HEK293T (cell line): ENCODE results near the gene PSKH1.

ENCODE experiments used
- CTCF ChIA-PET: fragments of 350-600 bp; formaldehyde crosslinking; extraction: SDS; loops from one replicate; lab custom pipeline; 2021; ENCODE audit warnings: antibody characterized with exemption, inconsistent platforms; lab: Yijun Ruan, JAX
- POLR2A ChIA-PET: fragments of 350-600 bp; formaldehyde crosslinking; extraction: SDS; loops from one replicate; lab custom pipeline; 2020; ENCODE audit warnings: antibody characterized with exemption, inconsistent platforms; lab: Yijun Ruan, JAX
- DNase-seq: peaks from one replicate; pipeline ENCODE4 v3.0.0; 2012; ENCODE audit warnings: mixed read lengths; ENCODE audit errors: extremely low spot score
- ARNT ChIP-seq: fragments of 450-650 bp; IDR thresholded peaks from 2 replicates; pipeline ENCODE4 v1.6.1; 2017; ENCODE audit warnings: mild to moderate bottlenecking
- BHLHE40 ChIP-seq: fragments of 450-650 bp; IDR thresholded peaks from 2 replicates; pipeline ENCODE4 v1.6.1; 2016; ENCODE audit warnings: mild to moderate bottlenecking, moderate library complexity, borderline replicate concordance
- CTBP1 ChIP-seq: fragments of 450-650 bp; IDR thresholded peaks from 2 replicates; pipeline ENCODE4 v1.6.1; 2016; ENCODE audit warnings: borderline replicate concordance
- ELF4 ChIP-seq: fragments of 450-650 bp; IDR thresholded peaks from 2 replicates; pipeline ENCODE4 v1.6.1; 2017; ENCODE audit warnings: antibody characterized with exemption
- FOXA1 ChIP-seq: fragments of 450-650 bp; IDR thresholded peaks from 2 replicates; pipeline ENCODE4 v1.6.1; 2016; ENCODE audit warnings: mild to moderate bottlenecking
- FOXK2 ChIP-seq: fragments of 450-650 bp; IDR thresholded peaks from 2 replicates; pipeline ENCODE4 v1.6.1; 2016; ENCODE audit warnings: mild to moderate bottlenecking
- FOXM1 ChIP-seq: fragments of 450-650 bp; IDR thresholded peaks from 2 replicates; pipeline ENCODE4 v1.6.1; 2017; ENCODE audit warnings: mild to moderate bottlenecking, borderline replicate concordance
- HDGF ChIP-seq: fragments of 450-650 bp; IDR thresholded peaks from 2 replicates; pipeline ENCODE4 v1.6.1; 2017; ENCODE audit warnings: antibody characterized with exemption, borderline replicate concordance
- L3MBTL2 ChIP-seq: fragments of 450-650 bp; conservative IDR thresholded peaks from 2 replicates; pipeline ENCODE4 v1.6.1; 2016; ENCODE audit warnings: mild to moderate bottlenecking
- LEF1 ChIP-seq: fragments of 450-650 bp; IDR thresholded peaks from 2 replicates; pipeline ENCODE4 v1.6.1; 2017; ENCODE audit warnings: mild to moderate bottlenecking, borderline replicate concordance
- NFRKB ChIP-seq: fragments of 450-650 bp; IDR thresholded peaks from 2 replicates; pipeline ENCODE4 v1.6.1; 2016; ENCODE audit warnings: mild to moderate bottlenecking, moderate library complexity
- SP1 ChIP-seq: fragments of 450-650 bp; IDR thresholded peaks from 2 replicates; pipeline ENCODE4 v1.6.1; 2017
- SUZ12 ChIP-seq: fragments of 450-650 bp; IDR thresholded peaks from 2 replicates; pipeline ENCODE4 v1.6.1; 2016; ENCODE audit warnings: mild to moderate bottlenecking
- TARDBP ChIP-seq: fragments of 450-650 bp; IDR thresholded peaks from 2 replicates; pipeline ENCODE4 v1.6.1; 2016
- ZNF384 ChIP-seq: fragments of 450-650 bp; IDR thresholded peaks from 2 replicates; pipeline ENCODE4 v1.6.1; 2016
- TF ChIP-seq, protein P1 (sequence below): fragments of 450-650 bp; IDR thresholded peaks from 2 replicates; pipeline ENCODE4 v1.6.1; 2016

PSKH1 gene

DNA sequence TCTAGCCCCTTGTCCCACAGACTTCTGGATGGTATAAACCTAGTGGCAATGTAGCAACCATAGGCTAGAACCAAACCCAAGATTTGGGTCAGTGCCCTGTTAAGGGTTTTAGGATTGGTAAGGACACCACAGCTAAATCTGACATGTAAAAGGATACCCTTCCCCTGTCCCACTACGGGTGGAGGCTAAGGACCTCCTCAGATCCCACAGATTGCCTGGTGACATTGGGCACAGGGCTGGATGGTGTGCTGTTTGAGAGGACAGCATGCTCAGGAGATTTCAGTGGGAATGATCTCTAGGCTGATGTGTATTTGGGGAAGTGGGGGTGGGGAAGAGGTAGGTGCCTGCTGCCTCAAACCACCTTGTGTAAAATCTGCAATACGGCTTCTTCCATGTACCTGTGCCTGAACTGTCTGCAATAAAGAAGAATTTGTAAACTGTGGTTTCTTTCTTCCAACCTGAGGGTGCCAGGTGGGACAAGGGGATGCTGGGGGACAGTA is 20.9 kb upstream of the PSKH1 start:
- no peak for DNase-seq
- ChIA-PET POLR2A (interaction anchor here (0.6 to 1.2 kb wide), 3 partner anchors 26 to 387 kb away, joined by 3 to 4 read pairs (median 4); no protein-coding TSS in a partner anchor), CTCF (no interaction called here)
- TF ChIP-seq ZNF384 (no peak), FOXK2 (no peak), ELF4 (no peak), L3MBTL2 (no peak), HDGF (no peak), BHLHE40 (no peak), SP1 (no peak), SUZ12 (no peak), FOXM1 (no peak), TARDBP (no peak), ARNT (no peak), FOXA1 (no peak), NFRKB (no peak), LEF1 (no peak)
- TF ChIP-seq, protein P1, sequence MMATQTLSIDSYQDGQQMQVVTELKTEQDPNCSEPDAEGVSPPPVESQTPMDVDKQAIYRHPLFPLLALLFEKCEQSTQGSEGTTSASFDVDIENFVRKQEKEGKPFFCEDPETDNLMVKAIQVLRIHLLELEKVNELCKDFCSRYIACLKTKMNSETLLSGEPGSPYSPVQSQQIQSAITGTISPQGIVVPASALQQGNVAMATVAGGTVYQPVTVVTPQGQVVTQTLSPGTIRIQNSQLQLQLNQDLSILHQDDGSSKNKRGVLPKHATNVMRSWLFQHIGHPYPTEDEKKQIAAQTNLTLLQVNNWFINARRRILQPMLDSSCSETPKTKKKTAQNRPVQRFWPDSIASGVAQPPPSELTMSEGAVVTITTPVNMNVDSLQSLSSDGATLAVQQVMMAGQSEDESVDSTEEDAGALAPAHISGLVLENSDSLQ = no peak

DNA sequence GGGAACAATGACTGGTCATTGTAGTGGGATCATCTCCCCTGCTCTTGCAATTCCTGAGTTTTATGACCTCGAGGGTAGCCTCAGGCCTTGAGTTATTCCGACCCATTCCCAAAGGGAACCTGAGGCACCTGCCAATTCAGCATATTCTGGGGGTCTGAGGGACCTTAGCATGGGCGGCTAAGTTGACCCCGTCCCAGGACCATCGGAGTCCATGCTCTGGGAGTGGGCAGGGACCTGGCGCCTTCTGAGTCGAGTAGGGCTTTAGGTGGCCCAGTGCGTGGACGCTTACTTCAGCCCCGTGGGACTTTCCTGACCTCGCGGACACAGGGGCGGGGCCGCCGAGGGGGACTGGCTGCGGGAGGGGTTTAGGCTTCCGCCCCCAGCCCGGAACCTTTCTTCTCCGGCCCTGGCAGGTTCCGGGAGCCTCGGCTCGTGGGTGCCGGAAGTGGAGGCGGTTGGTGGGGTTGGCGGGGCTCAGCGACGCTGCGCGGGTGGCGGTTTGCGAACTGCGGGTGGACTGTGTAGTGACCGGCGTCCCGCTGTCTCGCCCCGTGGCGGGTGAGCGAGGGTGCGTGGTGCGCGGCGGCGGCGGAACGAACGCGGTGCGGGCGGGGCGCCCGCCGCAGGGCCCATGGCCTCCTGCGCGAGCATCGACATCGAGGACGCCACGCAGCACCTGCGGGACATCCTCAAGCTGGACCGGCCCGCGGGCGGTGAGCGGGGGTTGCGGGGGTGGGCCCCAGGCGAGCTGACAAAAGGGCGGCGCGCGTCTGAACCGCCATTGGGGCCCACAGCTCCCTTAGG is 20.2 kb upstream of the PSKH1 start, which contains the start of gene EDC4:
EDC4 (plus strand) TSS at position 422 of the 804 bp plus-strand sequence; CDS start at position 632, 210 bp downstream.
- peak; percentile 90 for DNase-seq
- POLR2A ChIA-PET = interaction anchor here (0.8 to 1.6 kb wide), 8 partner anchors 9 to 151 kb away, joined by 3 to 6 read pairs (median 4); partner anchors contain the start of gene DUS2
- TF ChIP-seq FOXM1 (peak; percentile 65; the same call in 1 of the 2 replicates), FOXA1 (no peak), LEF1 (no peak), ARNT (peak; percentile 74; the same call in 1 of the 2 replicates), ELF4 (no peak), CTBP1 (peak; percentile 82), L3MBTL2 (no peak), TARDBP (no peak), SUZ12 (no peak), FOXK2 (no peak), SP1 (no peak), NFRKB (no peak), HDGF (no peak)
- TF ChIP-seq, protein P1 = no peak
- CTCF ChIA-PET = interaction anchor here (0.9 to 1.3 kb wide), 2 partner anchors 11 to 13 kb away, joined by 3 to 8 read pairs; partner anchors contain the start of gene NRN1L

DNA sequence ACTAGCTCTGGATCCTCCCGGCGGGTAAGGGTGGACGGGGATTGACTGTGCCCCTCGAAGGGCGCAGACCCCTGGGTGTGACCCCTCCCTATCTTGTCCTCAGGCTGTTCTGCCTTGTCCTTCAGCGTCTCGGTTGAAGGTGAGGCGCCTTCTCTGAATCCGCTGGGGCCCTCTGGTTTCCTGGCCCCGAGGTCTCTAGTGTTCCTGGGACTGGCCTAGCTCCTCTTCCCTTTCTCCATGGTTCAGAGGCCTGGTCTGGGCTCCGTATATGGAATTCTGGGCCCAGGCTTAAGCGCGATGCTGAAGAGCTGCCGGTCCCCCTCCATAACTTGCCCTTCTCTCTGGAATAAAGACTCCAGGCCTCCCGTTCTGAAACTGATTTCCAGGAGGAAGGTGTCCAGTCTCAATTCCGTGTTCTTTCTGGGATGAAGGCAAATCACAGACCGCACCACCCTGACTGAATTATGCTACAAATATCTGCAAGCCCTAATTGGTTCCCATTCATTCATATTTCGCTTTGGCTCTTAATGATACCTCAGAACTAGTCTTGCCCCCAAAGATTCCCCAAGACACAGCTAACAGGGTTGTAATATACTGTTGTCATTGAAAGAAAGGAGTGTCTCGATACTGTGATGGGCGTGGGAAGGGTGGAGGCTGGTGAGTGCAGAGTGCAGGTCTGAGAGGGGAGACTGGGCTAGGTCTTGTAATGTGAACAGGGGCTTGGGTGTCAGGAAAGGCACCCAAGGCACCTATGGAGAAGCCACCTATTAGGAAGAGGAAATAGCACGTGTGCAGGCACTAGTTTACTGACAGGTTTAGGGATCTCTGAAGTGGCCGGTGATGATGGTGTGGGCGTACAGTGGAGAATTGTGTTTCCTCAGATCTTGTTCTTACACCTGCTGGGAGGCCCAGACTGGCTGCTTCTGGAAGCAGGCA is 19.4 kb upstream of the PSKH1 start:
- DNase-seq = no peak
- CTCF ChIA-PET = interaction anchor here (0.9 to 1.3 kb wide), 2 partner anchors 10 to 12 kb away, joined by 3 to 8 read pairs; partner anchors contain the start of gene NRN1L
- TF ChIP-seq FOXK2 (no peak), SP1 (no peak)
- POLR2A ChIA-PET = interaction anchor here (0.8 to 1.6 kb wide), 8 partner anchors 8 to 150 kb away, joined by 3 to 6 read pairs (median 4); partner anchors contain the start of gene DUS2

DNA sequence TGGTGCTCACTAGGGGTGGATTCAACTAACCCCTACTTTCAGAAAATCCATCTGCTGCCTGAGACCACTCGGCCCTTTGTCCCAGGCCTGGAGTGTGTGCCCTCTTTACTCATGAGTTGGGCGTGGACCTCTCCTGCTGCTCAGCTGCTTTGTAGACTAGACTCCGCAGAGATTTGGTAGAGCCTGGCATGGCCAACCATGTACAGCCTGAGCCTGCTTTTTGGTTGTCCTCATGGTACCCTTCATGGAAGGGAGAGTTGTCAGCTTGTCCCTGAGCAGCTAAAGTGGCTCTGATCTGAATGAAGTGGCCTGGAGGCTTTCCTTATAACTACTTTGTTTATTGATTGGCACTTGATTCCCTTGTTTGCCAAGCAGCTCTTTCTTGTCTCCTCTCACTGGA is 18.7 kb upstream of the PSKH1 start:
- POLR2A ChIA-PET = interaction anchor here (1.6 kb wide), 1 partner anchor 30 kb away, joined by 5 read pairs; no protein-coding TSS in a partner anchor
- CTCF ChIA-PET = interaction anchor here (1.0 kb wide), 1 partner anchor 10 kb away, joined by 4 read pairs; the partner anchor contains the start of gene NRN1L
- TF ChIP-seq SP1 = no peak
- TF ChIP-seq L3MBTL2 = no peak
- no peak for TF ChIP-seq CTBP1
- no peak for TF ChIP-seq FOXK2
- TF ChIP-seq ELF4 = no peak
- no peak for TF ChIP-seq LEF1
- no peak for TF ChIP-seq HDGF
- TF ChIP-seq SUZ12 = no peak
- no peak for TF ChIP-seq BHLHE40
- no peak for TF ChIP-seq NFRKB
- no peak for TF ChIP-seq FOXM1
- TF ChIP-seq ARNT = no peak
- no peak for TF ChIP-seq FOXA1
- TF ChIP-seq, protein P1 = no peak
- no peak for TF ChIP-seq ZNF384
- TF ChIP-seq TARDBP = no peak
- DNase-seq = no peak

DNA sequence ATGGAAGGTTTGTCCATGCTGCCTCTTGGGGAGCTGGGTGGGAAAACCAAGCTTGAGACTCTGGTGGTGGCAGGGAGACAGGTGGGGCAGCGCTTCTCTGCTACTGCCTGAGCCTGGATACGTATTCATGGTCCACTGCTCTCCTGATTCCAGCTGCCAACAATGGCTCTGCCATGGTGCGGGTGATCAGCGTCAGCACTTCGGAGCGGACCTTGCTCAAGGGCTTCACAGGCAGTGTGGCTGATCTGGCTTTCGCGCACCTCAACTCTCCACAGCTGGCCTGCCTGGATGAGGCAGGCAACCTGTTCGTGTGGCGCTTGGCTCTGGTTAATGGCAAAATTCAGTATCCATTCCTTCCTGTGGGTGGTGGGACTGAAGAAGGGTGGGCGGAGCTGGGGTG is 16.0 kb upstream of the PSKH1 start:
- CTCF ChIA-PET = no interaction called here
- DNase-seq = no peak
- POLR2A ChIA-PET = interaction anchor here (1.3 kb wide), 1 partner anchor 58 kb away, joined by 3 read pairs; no protein-coding TSS in a partner anchor
- TF ChIP-seq NFRKB (no peak), SUZ12 (no peak), ELF4 (no peak), HDGF (no peak), TARDBP (no peak), BHLHE40 (no peak), L3MBTL2 (no peak), FOXA1 (no peak), FOXM1 (no peak), CTBP1 (no peak), ZNF384 (no peak), LEF1 (no peak)
- TF ChIP-seq, protein P1 = no peak
